NCI-H1105 treated with DMSO at 0.1 percent for 48 hours (cell line): ENCODE results near the gene PGS1.

Experiments used
- DNase-seq: peaks from one replicate; lab custom pipeline; 2025; lab: John Stamatoyannopoulos, UW

Gene PGS1

DNA sequence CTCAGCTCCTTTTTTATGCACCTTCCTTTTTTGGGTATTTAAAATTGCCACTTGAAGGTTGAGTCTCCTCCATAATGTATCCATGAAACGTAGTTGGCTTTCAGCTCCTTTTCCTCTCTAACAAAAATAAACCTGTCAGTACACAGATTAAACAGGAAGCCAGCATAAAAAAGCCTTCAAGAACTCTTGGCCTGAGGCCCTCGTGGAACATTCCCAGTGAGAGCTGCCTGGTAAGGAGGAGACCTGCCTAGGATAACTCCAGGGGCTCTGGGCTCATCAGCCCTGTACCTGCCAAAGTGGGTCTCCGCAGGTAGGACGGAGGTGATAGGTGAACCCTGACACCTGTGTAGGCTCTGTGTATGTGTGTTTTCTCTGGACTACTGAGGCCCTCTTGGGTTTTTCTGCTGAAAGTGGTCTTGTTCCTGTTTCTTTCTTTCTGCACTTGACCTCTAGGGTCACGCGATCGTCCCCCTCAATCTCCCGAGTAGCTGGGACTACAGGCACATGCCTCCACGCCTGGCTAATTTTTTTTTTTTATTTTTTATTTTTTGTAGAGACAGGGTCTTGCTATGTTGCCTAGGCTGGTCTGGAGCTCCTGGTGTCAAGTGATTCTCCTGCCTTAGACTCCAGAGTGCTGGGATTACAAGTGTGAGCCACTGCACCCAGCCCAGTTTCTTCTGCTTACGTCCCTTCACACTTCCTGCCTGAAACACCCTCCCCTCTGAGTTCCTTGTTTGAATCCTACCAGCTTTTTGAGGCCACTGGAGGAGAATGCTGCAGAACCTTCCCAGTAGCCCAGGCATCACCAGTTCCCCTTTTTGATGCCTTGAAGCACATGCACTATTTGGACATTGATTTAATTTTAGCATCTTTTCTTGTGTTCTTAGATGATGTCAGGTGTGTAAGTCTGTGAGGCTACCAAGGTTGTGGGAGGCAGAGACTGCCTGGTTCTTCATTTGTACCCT, 9.8 kb downstream of the PGS1 start:
- no peak for DNase-seq

- no peak for DNase-seq
Observed at GRCh38 chr17:78390241-78391050, 12.0 kb downstream of the PGS1 start.

GRCh38 chr17:78391051-78391431, 12.6 kb downstream of the PGS1 start:
- no peak for DNase-seq

DNA sequence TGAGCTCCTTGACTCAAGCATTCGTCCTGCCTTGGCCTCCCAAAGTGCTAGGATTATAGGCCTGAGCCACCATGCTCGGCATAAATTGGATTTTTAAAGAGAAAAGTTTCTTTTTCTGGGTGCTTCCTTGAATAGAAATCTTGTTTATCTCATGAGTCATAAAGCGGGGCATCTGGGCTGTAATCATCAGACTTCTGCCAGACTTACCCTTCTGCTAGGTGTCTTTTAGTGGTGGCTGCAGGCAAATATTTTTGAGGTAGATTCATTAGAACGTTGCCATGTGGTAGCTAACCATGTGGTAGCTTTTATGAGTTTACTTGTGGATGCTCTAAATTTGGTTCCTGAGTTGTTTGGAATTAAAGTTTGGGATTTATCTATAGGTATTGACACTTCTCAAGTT, 13.4 kb downstream of the PGS1 start:
- no peak for DNase-seq

DNA sequence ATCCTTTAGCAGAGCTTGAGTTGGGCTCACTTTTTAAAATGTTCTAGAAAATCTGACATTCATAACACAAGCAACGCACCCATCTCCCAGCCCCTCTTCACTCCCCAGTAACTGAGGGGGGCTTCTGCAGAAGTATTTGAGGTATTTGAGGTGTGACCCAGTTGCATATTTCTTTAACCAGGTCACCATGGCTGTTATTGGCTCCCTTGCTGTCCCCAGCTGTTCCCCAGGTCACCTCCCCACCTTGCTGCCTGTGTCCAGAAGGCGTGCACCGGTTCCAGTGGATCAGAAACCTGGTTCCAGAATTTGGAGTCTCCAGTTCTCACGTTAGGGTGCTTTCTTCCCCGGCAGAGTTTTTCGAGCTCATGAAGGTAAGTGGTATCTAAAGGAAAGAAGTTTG, 13.8 kb downstream of the PGS1 start:
- DNase-seq, result no peak

DNA sequence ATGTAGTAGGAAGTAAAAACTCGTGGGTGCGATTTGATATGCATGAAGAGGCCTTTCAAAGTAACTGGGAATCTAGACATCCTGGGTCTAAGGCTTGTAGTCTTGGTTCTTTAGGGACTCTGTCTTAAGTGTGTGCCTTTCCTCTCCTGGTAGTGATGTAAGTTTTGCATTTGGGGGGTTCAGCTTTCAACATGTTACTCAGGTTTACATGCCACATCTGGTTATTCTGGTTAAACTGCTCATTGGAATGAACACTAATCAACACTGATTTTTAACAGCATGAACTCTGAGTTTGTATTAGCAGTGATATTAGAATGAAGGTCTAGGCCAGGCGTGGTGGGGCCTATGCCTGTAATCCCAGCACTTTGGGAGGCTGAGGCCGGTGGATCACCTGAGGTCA, 15.1 kb downstream of the PGS1 start:
- DNase-seq, result no peak

GRCh38 chr17:78394209-78394608, 15.8 kb downstream of the PGS1 start:
- peak; percentile 97 for DNase-seq

DNA sequence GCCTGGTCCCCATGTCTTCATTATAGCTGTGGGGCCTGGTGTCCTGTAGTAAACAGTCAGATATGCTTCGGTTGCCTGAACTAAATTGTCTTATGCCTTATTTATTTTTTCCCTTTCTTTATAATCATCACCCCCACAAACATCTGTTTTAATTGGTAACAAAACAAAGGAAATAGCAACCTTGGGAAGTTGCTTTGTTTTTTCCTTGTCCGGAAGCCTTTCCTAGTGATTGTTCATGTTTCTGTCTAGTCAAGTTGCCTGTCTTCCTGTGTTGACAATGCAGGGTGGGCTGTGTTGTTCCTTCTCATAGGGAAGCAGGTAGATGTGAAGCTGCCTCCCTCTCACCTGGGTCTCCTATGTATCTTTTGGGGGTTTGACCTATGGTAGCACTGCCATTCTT, 16.7 kb downstream of the PGS1 start:
- DNase-seq, result no peak

DNA sequence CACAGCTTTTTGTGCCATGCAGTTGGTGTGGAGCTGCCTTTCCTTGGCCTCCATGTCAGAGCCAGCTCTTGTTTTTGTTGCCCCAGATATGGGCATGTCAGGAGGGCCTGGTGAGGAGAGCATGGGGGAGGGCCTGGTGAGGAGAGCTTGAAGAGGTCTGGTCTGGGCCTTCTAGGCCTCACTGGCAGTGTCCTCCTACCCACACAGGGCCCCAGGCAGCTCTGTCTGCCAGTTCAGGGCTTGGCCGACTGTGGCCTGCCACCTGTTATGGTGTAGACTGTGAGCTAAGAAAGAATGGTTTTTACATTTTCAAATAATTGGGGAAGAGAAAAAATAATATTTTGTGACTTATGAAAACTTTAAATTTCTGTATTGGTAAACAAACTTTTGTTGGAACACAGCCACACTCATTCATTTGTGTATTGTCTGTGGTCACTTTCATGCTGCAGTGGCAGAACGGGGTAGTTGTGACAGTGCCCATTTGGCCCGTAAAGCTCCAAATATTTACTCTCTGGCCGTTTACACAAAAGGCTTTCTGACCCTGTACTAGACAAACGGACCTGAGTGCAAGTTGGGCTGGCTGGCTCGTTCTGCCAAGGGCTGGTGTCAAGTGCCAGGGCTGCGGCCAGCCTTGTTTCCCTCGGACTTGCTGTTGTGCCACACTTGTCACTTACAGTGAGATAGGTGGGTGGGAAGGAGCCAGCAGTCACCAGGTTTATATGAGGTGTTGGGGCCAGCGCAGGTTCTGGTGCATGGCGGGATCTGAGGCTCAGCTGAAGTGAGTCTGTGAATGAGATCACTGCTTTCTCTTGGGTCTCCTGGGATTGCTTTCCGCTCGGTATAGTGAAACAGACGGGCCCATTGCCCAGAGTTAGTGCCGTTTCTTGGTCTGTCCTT, 18.2 kb downstream of the PGS1 start:
- no peak for DNase-seq

- no peak for DNase-seq
Observed at GRCh38 chr17:78397681-78398101, 19.2 kb downstream of the PGS1 start.

- no peak for DNase-seq
Observed at GRCh38 chr17:78398390-78398789, 19.9 kb downstream of the PGS1 start.

DNA sequence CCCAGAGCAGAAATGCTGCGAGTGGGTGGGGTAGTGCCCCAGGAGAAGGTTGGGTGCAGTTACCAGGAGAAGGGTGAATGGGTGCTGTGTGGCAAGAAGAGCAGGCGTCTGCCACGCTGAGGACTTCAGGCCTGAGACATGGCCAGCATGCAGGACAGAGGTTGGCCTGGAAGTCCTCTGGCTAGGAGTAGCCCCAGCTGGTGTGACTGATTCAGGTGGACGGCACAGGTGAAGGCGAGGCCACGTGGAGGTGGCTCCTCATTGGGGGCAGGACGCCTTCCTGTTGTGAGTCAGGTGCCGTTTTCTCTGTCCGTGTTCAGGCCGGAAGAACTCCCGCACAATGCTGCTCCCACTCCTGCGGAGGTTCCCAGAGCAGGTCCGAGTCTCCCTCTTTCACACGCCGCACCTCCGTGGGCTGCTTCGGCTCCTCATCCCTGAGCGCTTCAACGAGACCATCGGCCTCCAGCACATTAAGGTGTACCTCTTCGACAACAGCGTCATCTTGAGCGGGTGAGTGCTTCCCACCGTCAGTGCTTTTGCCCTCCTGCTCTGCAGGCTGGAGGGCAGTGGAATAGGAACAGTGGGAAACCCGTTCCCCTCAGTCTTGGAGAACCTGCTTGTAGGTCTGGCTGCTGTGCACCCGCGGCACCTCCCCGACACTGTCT, 20.7 kb downstream of the PGS1 start:
- no peak for DNase-seq

DNA sequence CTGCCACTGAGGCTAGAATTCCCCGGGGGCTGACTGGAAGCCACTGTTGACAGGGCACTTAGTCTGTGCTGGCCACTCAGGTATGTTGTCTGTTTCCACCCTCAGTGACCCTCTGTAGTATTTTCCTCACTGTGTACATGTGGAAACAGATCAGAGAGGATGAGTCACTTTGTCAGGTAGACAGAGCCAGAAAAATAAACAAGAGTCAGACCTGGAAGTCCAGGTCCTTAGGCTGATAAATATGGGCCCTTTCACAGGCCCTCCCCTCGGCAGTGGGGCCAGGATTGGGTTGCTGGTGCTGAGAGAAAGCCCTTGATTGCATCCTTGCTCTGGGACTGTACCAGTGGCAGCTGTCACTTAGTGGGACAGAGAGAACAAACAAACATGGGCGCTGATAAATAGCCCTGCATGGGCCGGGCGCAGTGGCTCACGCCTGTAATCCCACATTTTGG, 21.3 kb downstream of the PGS1 start:
- no peak for DNase-seq

GRCh38 chr17:78400581-78401240, 22.3 kb downstream of the PGS1 start:
- DNase-seq, result no peak

DNA sequence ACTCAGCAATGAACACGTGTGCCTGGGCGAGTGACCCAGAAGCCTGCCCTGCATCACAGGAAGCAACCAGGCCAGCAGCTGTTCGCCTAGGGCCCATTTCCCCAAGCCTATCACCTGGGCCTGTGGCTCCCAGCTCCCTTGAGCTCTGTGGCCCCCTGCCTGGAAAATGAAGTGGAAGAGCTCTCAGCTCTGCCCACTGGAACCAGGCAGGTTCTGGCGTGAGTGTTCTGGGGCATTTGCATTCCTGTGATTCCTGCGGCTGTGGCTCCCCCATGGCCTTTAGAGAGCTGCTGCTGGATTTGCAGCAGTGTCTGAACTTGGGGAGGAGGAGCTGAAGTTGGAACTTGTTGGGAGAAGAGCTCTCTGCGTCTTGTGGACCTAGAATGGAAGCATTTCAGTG, 22.8 kb downstream of the PGS1 start:
- no peak for DNase-seq

DNA sequence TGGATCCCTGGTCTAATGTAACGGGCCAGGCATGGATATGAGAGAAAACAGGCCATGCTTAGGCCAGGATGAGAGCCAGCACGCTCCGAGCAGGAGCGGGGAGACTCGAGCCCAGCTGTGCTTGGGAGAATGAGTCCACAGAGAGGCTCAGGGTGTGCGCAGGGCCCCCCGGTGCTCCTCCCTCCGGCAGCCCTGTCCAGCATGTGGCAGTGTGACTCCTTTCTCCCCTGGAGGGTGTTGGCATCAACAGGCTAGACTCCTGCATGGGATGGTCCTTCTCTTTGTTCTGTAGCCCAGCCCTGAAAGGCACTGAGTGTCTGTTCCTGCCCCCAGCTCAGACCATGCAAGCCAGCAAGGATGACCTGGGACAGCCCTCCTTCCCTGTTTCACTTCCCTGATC, 23.4 kb downstream of the PGS1 start:
- no peak for DNase-seq

GRCh38 chr17:78403822-78404221, 25.4 kb downstream of the PGS1 start:
- DNase-seq, result no peak

GRCh38 chr17:78406396-78406795, 27.9 kb downstream of the PGS1 start:
- no peak for DNase-seq

GRCh38 chr17:78406920-78407319, 28.5 kb downstream of the PGS1 start:
- DNase-seq, result no peak

DNA sequence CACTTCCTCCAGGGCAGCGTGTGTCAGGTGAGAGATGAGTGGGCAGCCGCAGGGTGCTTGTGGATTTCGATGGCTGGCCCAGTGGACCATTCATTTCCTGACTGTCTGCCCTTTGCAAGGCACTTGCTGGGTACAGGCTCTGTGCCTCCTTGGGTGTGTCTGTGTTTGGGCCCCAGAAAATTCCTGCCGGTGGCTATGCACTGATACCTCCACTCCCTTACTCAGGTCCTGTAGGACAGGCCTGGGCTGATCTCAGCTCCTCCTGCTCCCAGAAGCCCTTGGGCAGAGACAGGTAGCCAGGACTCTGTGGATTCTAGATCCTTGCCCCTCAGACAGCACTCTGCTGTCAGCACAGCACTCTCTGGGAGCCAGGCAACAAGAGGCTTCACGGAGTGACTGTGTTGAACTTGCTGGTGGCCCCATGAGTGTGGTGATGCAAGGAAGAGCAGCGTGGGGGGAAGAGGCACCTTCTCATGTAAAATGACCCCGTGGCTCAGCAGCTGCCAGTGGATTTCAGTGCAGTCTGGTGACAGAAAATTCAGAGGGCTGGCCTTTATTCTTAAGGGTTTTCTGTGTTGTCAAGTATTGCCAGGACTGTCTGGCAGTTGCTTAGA, 29.0 kb downstream of the PGS1 start:
- no peak for DNase-seq
